NT2/D1 (cell line): ENCODE measurements around the gene ZNF469.

Experiments
- DNase-seq: peaks from one replicate; pipeline ENCODE4 v3.0.0-alpha.2; 2011; ENCODE audit warnings: low read depth, low spot score
- H3K27me3 ChIP-seq: 2 replicates; pipeline ENCODE4 v1.6.0; 2011; ENCODE audit warnings: mild to moderate bottlenecking; ENCODE audit not compliant: insufficient read length, insufficient read depth
- H3K36me3 ChIP-seq: 2 replicates; pipeline ENCODE4 v1.6.1; 2011; ENCODE audit warnings: mild to moderate bottlenecking, low read length, mixed read lengths; ENCODE audit not compliant: insufficient read depth, insufficient read length
- H3K4me1 ChIP-seq: 2 replicates; pipeline ENCODE4 v1.5.1; 2011; ENCODE audit not compliant: insufficient read depth, insufficient read length
- H3K4me3 ChIP-seq: 2 replicates; pipeline ENCODE4 v1.5.1; 2011; ENCODE audit warnings: low read depth; ENCODE audit not compliant: insufficient read length
- H3K9ac ChIP-seq: 2 replicates; pipeline ENCODE4 v1.6.0; 2011; ENCODE audit warnings: low read depth; ENCODE audit not compliant: insufficient read length
- H3K9me3 ChIP-seq: 2 replicates; pipeline ENCODE4 v1.5.1; 2011; ENCODE audit warnings: mild to moderate bottlenecking, low read length; ENCODE audit not compliant: insufficient read depth
- SUZ12 ChIP-seq: IDR thresholded peaks from 2 replicates; pipeline ENCODE4 v1.6.1; 2011; ENCODE audit not compliant: insufficient read length, insufficient read depth; ENCODE audit errors: extremely low read depth
- YY1 ChIP-seq: IDR thresholded peaks from 2 replicates; pipeline ENCODE4 v1.6.1; 2011; ENCODE audit not compliant: insufficient read length, insufficient read depth
- ZNF274 ChIP-seq: IDR thresholded peaks from 2 replicates; pipeline ENCODE4 v1.6.1; 2011; ENCODE audit warnings: mild to moderate bottlenecking, low read depth, low read length

ZNF469 gene

GRCh38 chr16:88422733-88423447, 40.1 kb downstream of the ZNF469 start:
- H3K27me3 ChIP-seq, result no peaks in the 10 kb centered on the region
- DNase-seq, result no peak
- peaks cover 6% of the 10 kb centered on the region for H3K36me3 ChIP-seq
- H3K4me1 ChIP-seq, result peaks cover 4% of the 10 kb centered on the region
- no peak overlapping the region for H3K9ac ChIP-seq
- TF ChIP-seq YY1 (no peak), ZNF274 (no peak), SUZ12 (no peak)
- H3K4me3 ChIP-seq, result no peak overlapping the region
- H3K9me3 ChIP-seq, result no peaks in the 10 kb centered on the region

- TF ChIP-seq ZNF274, result no peak
- TF ChIP-seq SUZ12, result no peak
- no peak for TF ChIP-seq YY1
- Histone ChIP-seq H3K9me3 (no peaks in the 10 kb centered on the region), H3K4me3 (no peak overlapping the region), H3K9ac (no peak overlapping the region), H3K4me1 (peaks cover 4% of the 10 kb centered on the region), H3K27me3 (no peaks in the 10 kb centered on the region), H3K36me3 (peaks cover 6% of the 10 kb centered on the region)
- no peak for DNase-seq
These were observed 40.7 kb downstream of the ZNF469 start for GRCh38 chr16:88423448-88423850.

DNA sequence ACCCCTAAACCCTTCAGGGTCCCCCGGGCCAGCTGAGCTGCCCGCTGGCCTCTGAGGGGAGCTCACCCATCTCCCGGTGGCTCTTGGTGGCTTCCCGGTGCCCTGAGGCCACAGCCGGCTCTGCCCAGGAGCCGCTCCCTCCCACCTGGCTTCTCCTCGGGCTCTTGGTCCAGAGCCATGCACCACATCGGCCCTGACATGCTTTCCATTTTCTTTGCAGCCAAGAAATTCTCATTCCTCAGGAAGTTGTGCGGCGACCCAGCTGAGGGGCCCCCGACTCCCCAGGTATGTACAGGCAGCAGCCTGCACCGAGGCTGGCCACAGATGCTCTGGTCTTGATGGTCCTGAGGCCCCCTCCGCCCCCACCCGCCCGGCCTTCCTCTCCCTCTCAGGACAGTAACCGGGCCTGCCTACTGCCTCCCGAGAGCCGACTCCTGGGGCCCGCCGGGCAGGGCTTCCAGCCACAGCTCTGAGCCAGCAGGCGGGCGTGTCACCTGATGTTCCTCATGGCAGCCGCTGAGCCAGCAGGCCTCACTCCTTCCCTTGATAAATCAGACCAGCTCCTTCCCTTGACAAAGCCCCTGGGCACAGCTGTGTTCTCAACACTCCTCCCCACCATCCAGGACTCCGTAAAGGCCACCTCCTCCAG, 42.0 kb downstream of the ZNF469 start:
- Histone ChIP-seq H3K4me1 (peaks cover 6% of the 10 kb centered on the region), H3K4me3 (no peak overlapping the region), H3K36me3 (peaks cover 6% of the 10 kb centered on the region), H3K9ac (peak overlapping the region; percentile 42), H3K9me3 (no peaks in the 10 kb centered on the region), H3K27me3 (peaks cover under 1% of the 10 kb centered on the region)
- no peak for DNase-seq
- TF ChIP-seq YY1, result no peak
- no peak for TF ChIP-seq ZNF274
- TF ChIP-seq SUZ12, result no peak

- Histone ChIP-seq H3K36me3 (peaks cover 6% of the 10 kb centered on the region), H3K4me3 (no peak overlapping the region), H3K4me1 (peaks cover 3% of the 10 kb centered on the region), H3K9ac (no peak overlapping the region), H3K27me3 (peaks cover 13% of the 10 kb centered on the region), H3K9me3 (no peaks in the 10 kb centered on the region)
- TF ChIP-seq ZNF274 (no peak), YY1 (no peak), SUZ12 (no peak)
- no peak for DNase-seq
These were observed 43.3 kb downstream of the ZNF469 start for GRCh38 chr16:88426018-88426417.

- Histone ChIP-seq H3K9me3 (no peaks in the 10 kb centered on the region), H3K4me3 (no peak overlapping the region), H3K9ac (no peak overlapping the region), H3K36me3 (peaks cover 6% of the 10 kb centered on the region), H3K27me3 (peaks cover 27% of the 10 kb centered on the region), H3K4me1 (peaks cover 8% of the 10 kb centered on the region)
- no peak for DNase-seq
- TF ChIP-seq SUZ12 (no peak), YY1 (no peak), ZNF274 (no peak)
These were observed 44.6 kb downstream of the ZNF469 start for GRCh38 chr16:88427376-88427775.

DNA sequence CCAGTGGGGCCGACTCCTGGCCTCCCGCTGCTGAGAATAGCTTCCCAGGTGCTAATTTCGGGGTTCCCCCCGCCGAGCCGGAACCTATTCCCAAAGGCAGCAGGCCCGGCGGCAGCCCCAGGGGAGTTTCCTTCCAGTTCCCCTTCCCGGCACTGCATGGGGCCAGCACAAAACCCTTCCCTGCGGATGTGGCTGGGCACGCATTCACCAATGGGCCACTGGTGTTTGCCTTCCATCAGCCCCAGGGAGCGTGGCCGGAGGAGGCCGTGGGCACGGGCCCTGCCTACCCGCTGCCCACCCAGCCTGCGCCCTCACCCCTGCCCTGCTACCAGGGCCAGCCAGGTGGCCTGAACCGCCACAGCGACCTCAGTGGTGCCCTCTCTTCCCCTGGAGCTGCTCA, 45.4 kb downstream of the ZNF469 start:
- no peak for TF ChIP-seq SUZ12
- no peak for TF ChIP-seq YY1
- TF ChIP-seq ZNF274, result no peak
- DNase-seq, result no peak
- Histone ChIP-seq H3K4me3 (no peak overlapping the region), H3K9ac (no peak overlapping the region), H3K4me1 (peaks cover 12% of the 10 kb centered on the region), H3K36me3 (peaks cover 6% of the 10 kb centered on the region), H3K27me3 (peaks cover 32% of the 10 kb centered on the region), H3K9me3 (no peaks in the 10 kb centered on the region)

- Histone ChIP-seq H3K27me3 (peaks cover 32% of the 10 kb centered on the region), H3K4me3 (no peak overlapping the region), H3K9me3 (no peaks in the 10 kb centered on the region), H3K4me1 (peaks cover 12% of the 10 kb centered on the region), H3K9ac (no peak overlapping the region), H3K36me3 (peaks cover 6% of the 10 kb centered on the region)
- DNase-seq, result no peak
- TF ChIP-seq YY1 (no peak), ZNF274 (no peak), SUZ12 (no peak)
These were observed 46.0 kb downstream of the ZNF469 start for GRCh38 chr16:88428616-88429386.
